AG10803 (cell line): ENCODE data around the gene HOXA5.
A peak's percentile ranks its signal among the peaks of the same experiment; 100 is the strongest.

Experiments
- DNase-seq: peaks from one replicate; pipeline ENCODE4 v3.0.0; 2010; ENCODE audit warnings: low read depth
- H3K4me3 ChIP-seq: 2 replicates; pipeline ENCODE4 v1.5.1; 2011; ENCODE audit warnings: mild to moderate bottlenecking, low read length, control low read depth
- TF ChIP-seq, protein P1 (sequence below): conservative IDR thresholded peaks from 2 replicates; pipeline ENCODE4 v1.5.1; 2011; ENCODE audit warnings: mild to moderate bottlenecking, low read length, control low read depth, inconsistent platforms

The HOXA5 gene

DNA sequence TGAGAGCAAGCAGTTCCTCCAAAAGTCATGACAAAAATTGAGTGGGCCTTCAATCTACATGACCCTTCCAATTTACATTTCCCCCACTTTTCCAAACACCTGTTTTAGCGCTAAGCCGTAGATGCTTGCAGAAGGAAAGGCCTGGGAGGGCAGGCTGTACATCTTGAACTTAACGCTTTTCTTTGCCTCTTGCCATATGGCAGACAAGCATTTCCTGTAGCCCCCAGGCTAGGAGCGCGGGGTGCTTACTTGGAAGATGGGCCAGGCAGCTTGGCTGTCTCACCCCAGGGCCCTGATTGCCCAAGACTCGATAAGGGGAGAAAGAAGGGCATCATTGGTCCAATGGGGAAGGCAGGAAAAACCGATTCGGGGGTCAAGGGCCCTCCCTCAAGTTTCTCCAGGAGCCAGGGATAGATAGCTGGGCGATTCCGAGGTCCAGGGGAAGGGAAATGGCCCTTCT, 28.9 kb upstream of the HOXA5 start:
- H3K4me3 ChIP-seq = peak overlapping the region; percentile 87
- DNase-seq = peak; percentile 63
- TF ChIP-seq, protein P1, sequence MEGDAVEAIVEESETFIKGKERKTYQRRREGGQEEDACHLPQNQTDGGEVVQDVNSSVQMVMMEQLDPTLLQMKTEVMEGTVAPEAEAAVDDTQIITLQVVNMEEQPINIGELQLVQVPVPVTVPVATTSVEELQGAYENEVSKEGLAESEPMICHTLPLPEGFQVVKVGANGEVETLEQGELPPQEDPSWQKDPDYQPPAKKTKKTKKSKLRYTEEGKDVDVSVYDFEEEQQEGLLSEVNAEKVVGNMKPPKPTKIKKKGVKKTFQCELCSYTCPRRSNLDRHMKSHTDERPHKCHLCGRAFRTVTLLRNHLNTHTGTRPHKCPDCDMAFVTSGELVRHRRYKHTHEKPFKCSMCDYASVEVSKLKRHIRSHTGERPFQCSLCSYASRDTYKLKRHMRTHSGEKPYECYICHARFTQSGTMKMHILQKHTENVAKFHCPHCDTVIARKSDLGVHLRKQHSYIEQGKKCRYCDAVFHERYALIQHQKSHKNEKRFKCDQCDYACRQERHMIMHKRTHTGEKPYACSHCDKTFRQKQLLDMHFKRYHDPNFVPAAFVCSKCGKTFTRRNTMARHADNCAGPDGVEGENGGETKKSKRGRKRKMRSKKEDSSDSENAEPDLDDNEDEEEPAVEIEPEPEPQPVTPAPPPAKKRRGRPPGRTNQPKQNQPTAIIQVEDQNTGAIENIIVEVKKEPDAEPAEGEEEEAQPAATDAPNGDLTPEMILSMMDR = no peak

DNA sequence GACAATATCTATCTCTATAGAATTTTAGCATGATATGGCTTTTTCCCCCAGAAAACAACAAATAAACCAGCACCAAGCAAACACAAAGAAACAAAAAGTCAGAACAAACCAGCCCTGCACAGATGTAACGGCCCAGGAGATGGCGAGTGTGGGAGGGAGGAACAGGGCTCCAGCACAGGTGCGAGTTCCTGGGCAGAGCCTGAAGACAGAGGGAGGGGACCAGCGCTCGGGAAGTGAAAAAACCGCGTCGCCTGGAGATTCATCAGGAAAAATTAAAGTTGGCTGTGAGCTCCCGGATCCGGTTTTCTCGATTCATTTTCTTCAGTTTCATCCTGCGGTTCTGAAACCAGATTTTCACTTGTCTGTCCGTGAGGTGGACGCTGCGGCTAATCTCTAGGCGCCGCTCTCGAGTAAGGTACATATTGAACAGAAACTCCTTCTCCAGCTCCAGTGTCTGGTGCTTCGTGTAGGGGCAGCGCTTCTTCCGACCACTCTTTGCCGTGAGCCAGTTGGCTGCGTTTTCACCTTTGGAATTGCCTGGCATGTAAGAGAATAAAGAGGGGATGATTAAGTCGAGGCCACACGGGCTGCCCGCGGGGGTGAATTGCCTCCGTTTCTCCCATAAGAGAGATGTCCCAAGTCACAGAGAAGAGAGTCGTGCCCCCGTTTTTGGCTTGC, 28.3 kb upstream of the HOXA5 start:
- DNase-seq = no peak
- H3K4me3 ChIP-seq = peak overlapping the region; percentile 87

DNA sequence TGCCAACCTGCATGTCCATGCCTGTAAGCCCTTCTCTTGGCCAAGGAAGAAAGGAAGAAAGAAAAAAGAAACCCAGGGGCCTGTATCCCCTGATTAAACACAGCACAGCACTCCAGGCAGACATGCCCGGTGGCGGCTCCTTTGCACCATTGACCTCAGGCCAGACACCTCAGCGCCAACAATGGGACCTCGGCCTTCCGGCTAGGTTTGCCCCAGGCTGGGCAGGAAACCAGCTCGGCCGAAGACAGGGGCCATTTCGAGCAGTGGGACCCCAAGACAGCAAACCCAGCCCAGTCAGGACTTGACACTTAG, 27.8 kb upstream of the HOXA5 start:
- peak overlapping the region; percentile 87 for H3K4me3 ChIP-seq
- no peak for DNase-seq
- TF ChIP-seq, protein P1 = no peak

More for the DNA sequence above, 28.3 kb upstream of the HOXA5 start:
- TF ChIP-seq, protein P1 = no peak; the same call in 1 of the 2 replicates

GRCh38 chr7:27170426-27171324, 27.2 kb upstream of the HOXA5 start:
- DNase-seq = no peak
- TF ChIP-seq, protein P1 = no peak
- H3K4me3 ChIP-seq = peak overlapping the region; percentile 87

DNA sequence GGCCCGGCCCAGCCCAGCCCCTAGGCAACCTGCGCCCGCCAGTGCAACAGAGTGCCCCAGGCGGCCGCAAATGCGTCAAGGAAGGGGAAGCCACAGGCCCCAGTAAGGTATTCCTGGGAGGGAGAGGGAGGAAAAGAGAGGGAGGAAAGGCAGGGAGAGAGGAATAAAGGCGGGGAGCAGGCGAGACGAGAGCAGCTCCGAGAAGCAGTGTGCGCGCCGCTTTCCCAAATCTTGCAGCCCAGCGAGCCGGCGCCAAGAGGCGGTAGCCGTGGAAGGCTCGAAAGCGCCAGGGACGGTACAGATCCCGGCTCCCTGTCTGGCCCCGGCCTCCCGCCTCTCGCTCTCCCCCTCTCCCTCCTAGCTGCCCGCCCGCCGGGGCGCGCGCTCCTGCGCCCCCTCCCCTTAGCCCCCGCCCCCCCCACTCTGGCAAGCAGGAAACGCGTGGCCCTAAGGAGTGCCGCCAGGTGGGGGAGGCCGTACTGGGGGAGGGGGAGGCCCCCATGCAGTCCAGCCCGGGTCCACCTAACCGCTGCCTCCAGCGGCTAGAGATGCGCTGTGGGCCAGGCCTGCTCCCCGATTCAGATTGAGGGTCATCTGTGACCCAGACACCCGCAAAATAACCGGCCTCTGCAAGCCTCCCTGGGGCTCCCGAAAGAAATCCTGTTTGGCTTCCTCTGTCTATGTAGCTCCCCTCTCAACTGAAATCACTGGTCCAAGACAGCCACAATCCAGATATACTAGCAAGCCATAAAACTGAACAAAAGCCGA, 26.4 kb upstream of the HOXA5 start:
- DNase-seq = no peak
- TF ChIP-seq, protein P1 = no peak
- H3K4me3 ChIP-seq = peak overlapping the region; percentile 87

- DNase-seq = peak; percentile 73
- peak overlapping the region; percentile 87 for H3K4me3 ChIP-seq
- TF ChIP-seq, protein P1 = peak; percentile 27; the same call in 1 of the 2 replicates
Measured at GRCh38 chr7:27168265-27168947, 24.9 kb upstream of the HOXA5 start.
